HepG2 (cell line): Measurements from ENCODE around the gene PSMB8. TPM values are rescaled to one million over a fixed set of nuclear protein-coding genes. Genes with fewer than 3 reads are reported as not detected.

Experiments
- ARID3A ChIP-seq: IDR thresholded peaks from 2 replicates; pipeline ENCODE4 v1.6.1; 2012; ENCODE audit warnings: low read depth, low read length, improper control_type of control experiment
- CSRNP2 ChIP-seq: sonication (generic); formaldehyde crosslinking; conservative IDR thresholded peaks from 2 replicates; pipeline ENCODE4 v1.8.0; 2022; ENCODE audit warnings: low read depth, missing genetic modification reagents
- IKZF4 ChIP-seq: sonication (generic); formaldehyde crosslinking; IDR thresholded peaks from 2 replicates; pipeline ENCODE4 v1.5.1; 2020; ENCODE audit warnings: borderline replicate concordance, mild to moderate bottlenecking, low read depth, missing genetic modification reagents; ENCODE audit errors: not compliant biosample characterization
- MTERF4 ChIP-seq: sonication (generic); formaldehyde crosslinking; IDR thresholded peaks from 2 replicates; pipeline ENCODE4 v1.8.0; 2023; ENCODE audit warnings: mild to moderate bottlenecking, missing genetic modification reagents
- NCOR1 ChIP-seq: fragments of 200-600 bp; sonication (generic); IDR thresholded peaks from 2 replicates; pipeline ENCODE4 v1.7.0; 2017; ENCODE audit warnings: antibody characterized with exemption, low read length, borderline replicate concordance
- RAD21 ChIP-seq: fragments of 450-650 bp; formaldehyde crosslinking; IDR thresholded peaks from 2 replicates; pipeline ENCODE4 v1.5.0; 2020; ENCODE audit warnings: mild to moderate bottlenecking
- SMC3 ChIP-seq: IDR thresholded peaks from 2 replicates; pipeline ENCODE4 v1.6.1; 2011; ENCODE audit warnings: low read length, improper control_type of control experiment
- STAG1 ChIP-seq: sonication (generic); formaldehyde crosslinking; IDR thresholded peaks from 2 replicates; pipeline ENCODE4 v1.4.0; 2020; ENCODE audit warnings: missing genetic modification reagents
- TEF ChIP-seq: sonication (generic); formaldehyde crosslinking; IDR thresholded peaks from 2 replicates; pipeline ENCODE4 v1.5.0; 2020; ENCODE audit warnings: missing genetic modification reagents
- THAP8 ChIP-seq: sonication (generic); formaldehyde crosslinking; IDR thresholded peaks from 2 replicates; pipeline ENCODE4 v1.5.1; 2020; ENCODE audit warnings: missing genetic modification reagents, mild to moderate bottlenecking, borderline replicate concordance
- U2AF2 ChIP-seq: fragments of 200-400 bp; formaldehyde crosslinking; IDR thresholded peaks from 2 replicates; pipeline ENCODE4 v1.6.1; 2017; ENCODE audit warnings: low read depth, mild to moderate bottlenecking, low read length
- ZBTB37 ChIP-seq: sonication (generic); formaldehyde crosslinking; IDR thresholded peaks from 2 replicates; pipeline ENCODE4 v1.4.0; 2020; ENCODE audit warnings: mild to moderate bottlenecking, missing genetic modification reagents
- ZNF317 ChIP-seq: sonication (generic); formaldehyde crosslinking; IDR thresholded peaks from 2 replicates; pipeline ENCODE4 v1.5.0; 2020; ENCODE audit warnings: mild to moderate bottlenecking, missing genetic modification reagents
- ZNF335 ChIP-seq: sonication (generic); formaldehyde crosslinking; IDR thresholded peaks from 2 replicates; pipeline ENCODE4 v1.4.0; 2020; ENCODE audit warnings: missing genetic modification reagents
- ZNF33B ChIP-seq: sonication (generic); formaldehyde crosslinking; IDR thresholded peaks from 2 replicates; pipeline ENCODE4 v1.5.1; 2020; ENCODE audit warnings: mild to moderate bottlenecking, missing genetic modification reagents
- ZNF343 ChIP-seq: sonication (generic); formaldehyde crosslinking; IDR thresholded peaks from 2 replicates; pipeline ENCODE4 v1.4.0; 2020; ENCODE audit warnings: mild to moderate bottlenecking, missing genetic modification reagents
- ZNF598 ChIP-seq: sonication (generic); formaldehyde crosslinking; IDR thresholded peaks from 2 replicates; pipeline ENCODE4 v1.5.1; 2020; ENCODE audit warnings: mild to moderate bottlenecking, missing genetic modification reagents, borderline replicate concordance
- ZNF772 ChIP-seq: sonication (generic); formaldehyde crosslinking; IDR thresholded peaks from 2 replicates; pipeline ENCODE4 v1.5.0; 2020; ENCODE audit warnings: mild to moderate bottlenecking, missing genetic modification reagents
- polyA plus RNA-seq, 8 experiments: library from polyadenylated mRNA; depleted of rRNA in 3 of 8; stranded (reverse) in 7 of 8; unstranded in 1 of 8; fragments of >200 nt; fragmentation: Illumina TruSeq in 4 of 8; extraction: Trizol in 4 of 8; gene quantifications; 2 replicates each; pipeline versions ENCODE4 v1.2.1 to v1.2.3, GENCODE V29; 2011 to 2016; ENCODE audit warnings: low read depth in 4 of 8, missing spikeins in 1 of 8, mixed read lengths in 1 of 8; ENCODE audit not compliant: insufficient read depth in 1 of 8
- total RNA-seq, 5 experiments: library from RNA; depleted of rRNA; stranded (reverse); fragments of >200 nt; fragmentation: Illumina TruSeq; extraction: Trizol; gene quantifications; 2 replicates each; pipeline ENCODE4 v1.2.3, GENCODE V29; 2016; ENCODE audit warnings: low read depth in 1 of 5

The PSMB8 gene
- total and polyA plus RNA-seq, 2 of the 13 experiments (the other 11 are each of a cell fraction or from before 2014, with no cell fraction given), result 30.7 to 64.7 TPM

- TF ChIP-seq ZNF598 (CRISPR knock-in tag) (no peak), SMC3 (peak; percentile 88), ZNF772 (no peak), ZNF343 (CRISPR knock-in tag) (no peak), U2AF2 (no peak), CSRNP2 (CRISPR knock-in tag) (no peak), RAD21 (peak; percentile 76), IKZF4 (CRISPR knock-in tag) (no peak), ZBTB37 (peak; percentile 22; the same call in 1 of the 2 replicates), MTERF4 (CRISPR knock-in tag) (0 out of 2 replicates have a peak, but pooled peaks have one; percentile 43), NCOR1 (peak; percentile 38; the same call in 1 of the 2 replicates), ZNF317 (CRISPR knock-in tag) (no peak), TEF (peak; percentile 99), ZNF33B (CRISPR knock-in tag) (0 out of 2 replicates have a peak, but pooled peaks have one; percentile 22), STAG1 (CRISPR knock-in tag) (peak; percentile 84), ZNF335 (CRISPR knock-in tag) (no peak), THAP8 (no peak), ARID3A (peak; percentile 47; the same call in 1 of the 2 replicates)
Measured at GRCh38 chr6:32796848-32797776, 46.7 kb downstream of the PSMB8 start (continued).
